K562 (cell line): ENCODE measurements around the gene TRAF3IP1. TPM values are rescaled to one million over a fixed set of nuclear protein-coding genes. Genes with fewer than 3 reads are reported as not detected.

Experiments used
- ATAC-seq: fragments of 200-7000 bp; cut with Tn5 transposase; 3 replicates; pipeline ENCODE4 v1.9.1; 2020; ENCODE audit warnings: moderate library complexity
- BruUV-seq: library from RNA; stranded (reverse); fragments of 400-500 nt; replicated peaks from 2 replicates; lab custom pipeline; 2021; lab: Mats Ljungman, UMichigan
- CTCF ChIA-PET: fragments of 300-600 bp; formaldehyde crosslinking; extraction: SDS; loops from one replicate; lab custom pipeline; 2021; ENCODE audit warnings: low intra/inter-chr PET ratio; lab: Yijun Ruan, JAX
- POLR2A ChIA-PET: fragments of 300-600, 350-650 bp; sonication (Branson Sonifier 250); formaldehyde crosslinking; extraction: SDS; loops from one replicate; lab custom pipeline; 2021; ENCODE audit warnings: antibody characterized with exemption, inconsistent platforms; lab: Yijun Ruan, JAX
- DNase-seq, 4 experiments: peaks; one replicate each; pipeline versions ENCODE4 v3.0.0 to v3.0.0-alpha.2; 2011 to 2018; ENCODE audit warnings: low spot score in 3 of 4, mixed read lengths in 3 of 4; ENCODE audit errors: extremely low read depth in 1 of 4
- FAIRE-seq: peaks from 2 replicates; lab custom pipeline; 2011; peaks lifted over from hg19 to GRCh38; lab: Jason Lieb, UNC
- H2AFZ ChIP-seq: 2 replicates; pipeline ENCODE4 v1.6.0; 2011; ENCODE audit warnings: low read depth, low read length, control low read depth, inconsistent platforms
- H3K27ac ChIP-seq: fragments of 200-600 bp; 3 replicates; pipeline ENCODE4 v1.8.0; 2011; ENCODE audit warnings: low read depth, mild to moderate bottlenecking, control low read depth, inconsistent platforms, low read length, moderate library complexity, mixed read lengths; ENCODE audit errors: extremely low read depth
- H3K27me3 ChIP-seq, 2 experiments: fragments of 300-600 bp in 1 of 2; 2 replicates in 1 of 2; 3 replicates in 1 of 2; pipeline versions ENCODE4 v1.6.0 to v1.8.0; 2011; ENCODE audit warnings: inconsistent platforms in 2 of 2, low read length in 2 of 2, mild to moderate bottlenecking in 1 of 2, mixed read lengths in 1 of 2, moderate library complexity in 1 of 2; ENCODE audit not compliant: control insufficient read depth in 2 of 2, insufficient read depth in 2 of 2
- H3K36me3 ChIP-seq: fragments of 300-600 bp; 3 replicates; pipeline ENCODE4 v1.8.0; 2011; ENCODE audit warnings: mild to moderate bottlenecking, low read length, inconsistent platforms; ENCODE audit not compliant: control insufficient read depth, insufficient read depth
- H3K4me1 ChIP-seq, 2 experiments: fragments of 200-600 bp in 1 of 2; replicated peaks in 1 of 2; 2 replicates in 1 of 2; 3 replicates in 1 of 2; pipeline versions ENCODE4 v1.5.1 to v1.8.0; 2011; ENCODE audit warnings: inconsistent platforms in 2 of 2, low read length in 2 of 2, mild to moderate bottlenecking in 1 of 2, mixed read lengths in 1 of 2, moderate library complexity in 1 of 2; ENCODE audit not compliant: control insufficient read depth in 2 of 2, insufficient read depth in 2 of 2
- H3K4me2 ChIP-seq: 2 replicates; pipeline ENCODE4 v1.6.1; 2011; ENCODE audit warnings: low read length, control low read depth, inconsistent platforms, mixed read lengths; ENCODE audit not compliant: insufficient read depth
- H3K4me3 ChIP-seq: fragments of 200-600 bp; sonication (generic), shearing (Covaris generic); 2 replicates; pipeline ENCODE4 v1.5.1; 2016; ENCODE audit warnings: control low read depth, inconsistent platforms
- H3K79me2 ChIP-seq: fragments of 200-600 bp; 3 replicates; pipeline ENCODE4 v1.8.0; 2011; ENCODE audit warnings: low read length, inconsistent platforms; ENCODE audit not compliant: control insufficient read depth, insufficient read depth
- H3K9ac ChIP-seq, 2 experiments: 2 replicates each; pipeline versions ENCODE4 v1.6.0 to v1.6.1; 2011; ENCODE audit warnings: low read depth in 2 of 2, low read length in 2 of 2, control low read depth in 1 of 2, inconsistent platforms in 1 of 2, mild to moderate bottlenecking in 1 of 2, mixed read lengths in 1 of 2; ENCODE audit not compliant: insufficient read depth in 1 of 2
- H3K9me1 ChIP-seq: one replicate; pipeline ENCODE4 v1.6.0; 2011; ENCODE audit warnings: inconsistent platforms, mild to moderate bottlenecking, low read length, moderate library complexity; ENCODE audit not compliant: control insufficient read depth, insufficient read depth
- H3K9me3 ChIP-seq: replicated peaks from 2 replicates; pipeline ENCODE4 v1.5.1; 2011; ENCODE audit warnings: low read depth, low read length, inconsistent platforms; ENCODE audit not compliant: control insufficient read depth, insufficient read depth
- H4K20me1 ChIP-seq: replicated peaks from 2 replicates; pipeline ENCODE4 v1.6.1; 2011; ENCODE audit warnings: low read length, inconsistent platforms, mixed read lengths; ENCODE audit not compliant: control insufficient read depth, insufficient read depth
- CEBPG ChIP-seq, 3 experiments: fragments of 200-800 bp in 1 of 3; sonication (Bioruptor generic) in 1 of 3; sonication (generic) in 1 of 3; formaldehyde crosslinking in 1 of 3; IDR thresholded peaks in 2 of 3; conservative IDR thresholded peaks in 1 of 3; 2 replicates each; pipeline versions ENCODE4 v1.6.1 to v1.8.0; 2016 to 2022; ENCODE audit warnings: missing compliant biosample characterization in 2 of 3, missing genetic modification characterization in 2 of 3, mild to moderate bottlenecking in 1 of 3, missing genetic modification reagents in 1 of 3
- EGR1 ChIP-seq: fragments of 450-650 bp; conservative IDR thresholded peaks from 2 replicates; pipeline ENCODE4 v1.6.1; 2017; ENCODE audit warnings: mild to moderate bottlenecking
- ETV6 ChIP-seq, 3 experiments: fragments of 150-350 bp in 1 of 3; sonication (generic) in 1 of 3; formaldehyde crosslinking in 1 of 3; IDR thresholded peaks; 2 replicates each; pipeline versions ENCODE4 v1.6.1 to v1.8.0; 2014 to 2022; ENCODE audit warnings: borderline replicate concordance in 2 of 3, low read depth in 2 of 3, antibody characterized with exemption in 1 of 3, low read length in 1 of 3, mild to moderate bottlenecking in 1 of 3, missing genetic modification reagents in 1 of 3
- GTF2E2 ChIP-seq: fragments of 200-800 bp; sonication (Bioruptor generic); IDR thresholded peaks from 2 replicates; pipeline ENCODE4 v1.6.1; 2016; ENCODE audit warnings: missing genetic modification characterization, missing compliant biosample characterization
- HEY1 ChIP-seq: fragments of 250-450 bp; sonication (Bioruptor Pico); IDR thresholded peaks from 2 replicates; pipeline ENCODE4 v1.5.0; 2020; ENCODE audit warnings: mild to moderate bottlenecking, moderate library complexity, borderline replicate concordance
- KLF13 ChIP-seq: fragments of 450-650 bp; IDR thresholded peaks from 2 replicates; pipeline ENCODE4 v1.6.1; 2016; ENCODE audit warnings: missing genetic modification characterization, low read depth, mild to moderate bottlenecking, missing compliant biosample characterization, moderate library complexity, borderline replicate concordance
- MITF ChIP-seq: IDR thresholded peaks from 2 replicates; pipeline ENCODE4 v1.6.1; 2014; ENCODE audit warnings: antibody characterized with exemption
- NFYB ChIP-seq: IDR thresholded peaks from 2 replicates; pipeline ENCODE4 v1.6.1; 2011; ENCODE audit warnings: mild to moderate bottlenecking, moderate library complexity; ENCODE audit not compliant: insufficient read length; ENCODE audit errors: extremely low read depth
- PTTG1 ChIP-seq: fragments of 450-650 bp; IDR thresholded peaks from 2 replicates; pipeline ENCODE4 v1.6.1; 2016; ENCODE audit warnings: low read depth, mild to moderate bottlenecking, missing genetic modification characterization, missing compliant biosample characterization
- RB1 ChIP-seq: fragments of 450-650 bp; IDR thresholded peaks from 2 replicates; pipeline ENCODE4 v1.6.1; 2017; ENCODE audit warnings: low read depth, mild to moderate bottlenecking
- RNF219 ChIP-seq: fragments of 250-450 bp; sonication (Bioruptor Pico); IDR thresholded peaks from 2 replicates; pipeline ENCODE4 v1.5.0; 2022; ENCODE audit warnings: mild to moderate bottlenecking
- SAFB ChIP-seq: fragments of 200-400 bp; formaldehyde crosslinking; IDR thresholded peaks from 2 replicates; pipeline ENCODE4 v1.6.1; 2017; ENCODE audit warnings: low read depth, low read length, borderline replicate concordance
- ZNF518B ChIP-seq: fragments of 250-450 bp; sonication (Bioruptor Pico); IDR thresholded peaks from 2 replicates; pipeline ENCODE4 v1.5.0; 2021; ENCODE audit warnings: mild to moderate bottlenecking, moderate library complexity
- WGBS: fragments of 100-300 bp; shearing (Covaris generic); methylation state at CpG from one replicate; pipeline ENCODE4 v1.1.6; 2016; ENCODE audit warnings: low coverage, mixed read lengths; ENCODE audit not compliant: insufficient coverage; ENCODE audit errors: missing lambda C conversion rate; 5-methylcytosine and 5-hydroxymethylcytosine counted together
- in situ Hi-C: fragments of 300-500 bp; cut with MboI; formaldehyde crosslinking; loops from 4 replicates; pipeline ENCODE4 v1.15.0; 2018; ENCODE audit warnings: inconsistent platforms, mixed read lengths
- intact Hi-C: fragments of 100-400 bp; cut with micrococcal nuclease; formaldehyde crosslinking; loops from 2 replicates; pipeline ENCODE4 v1.14.2; 2022
- polyA plus RNA-seq, 8 experiments: library from polyadenylated mRNA; depleted of rRNA in 4 of 8; stranded (reverse) in 5 of 8; unstranded in 3 of 8; fragments of >200 nt; fragmentation: Nextera tagmentation in 2 of 8; fragmentation: Illumina TruSeq in 1 of 8; extraction: Ambion mirVana in 2 of 8; extraction: Trizol in 1 of 8; gene quantifications; 2 replicates each; pipeline versions ENCODE4 v1.2.1 to v1.2.3, GENCODE V29; 2011 to 2014; ENCODE audit warnings: inconsistent platforms in 1 of 8, missing spikeins in 1 of 8
- total RNA-seq, 7 experiments: library from RNA; depleted of rRNA in 6 of 7; stranded (reverse); fragments of >200 nt in 6 of 7; fragmentation: Illumina TruSeq in 2 of 7; extraction: Trizol in 2 of 7; gene quantifications; 2 replicates each; pipeline versions ENCODE4 v1.2.1 to v1.2.3, GENCODE V29; 2011 to 2021; ENCODE audit warnings: low replicate concordance in 1 of 7

TRAF3IP1 gene
- total and polyA plus RNA-seq, 9 of the 15 experiments (the other 6 are each of a cell fraction or from before 2014, with no cell fraction given): 1.3 to 7.4 (median 3.4) TPM

- Histone ChIP-seq H3K27ac (no peak overlapping the region), H4K20me1 (no peaks in the 10 kb centered on the region), H3K4me3 (no peak overlapping the region), H3K79me2 (no peaks in the 10 kb centered on the region), H2AFZ (no peak overlapping the region), H3K9ac (no peak overlapping the region), H3K9me1 (no peaks in the 10 kb centered on the region), H3K27me3 (no peaks in the 10 kb centered on the region), H3K4me1 (peaks cover 5 to 20% of the 10 kb centered on the region in 2 experiments; a peak in 4 of 5 replicates), H3K36me3 (no peaks in the 10 kb centered on the region), H3K9me3 (no peaks in the 10 kb centered on the region), H3K4me2 (no peak overlapping the region)
- in situ Hi-C loops: no loop called here
- 83% methylated on average over 13 of the region's 19 CpGs for WGBS
- ATAC-seq (no peak), FAIRE-seq (no peak), DNase-seq (no peak)
- POLR2A ChIA-PET: interaction anchor here (0.7 kb wide), 1 partner anchor 11 kb away, joined by 3 read pairs; no protein-coding TSS in a partner anchor
- TF ChIP-seq ZNF518B (CRISPR knock-in tag) (no peak), RNF219 (no peak), KLF13 (tag) (no peak), EGR1 (no peak), PTTG1 (no peak), NFYB (no peak), CEBPG (CRISPR knock-in tag; IDR thresholded peaks at IDR 0.05) (no peak), CEBPG (tag; conservative IDR thresholded peaks at IDR 0.05 in 1 of 2, IDR thresholded peaks at IDR 0.05 in 1 of 2) (no peak), RB1 (no peak), HEY1 (no peak), SAFB (no peak), ETV6 (IDR thresholded peaks at IDR 0.05; ENCODE audit: borderline replicate concordance in 1 of 2, low read depth in 2 of 2, low read length in 1 of 2) (no peak), ETV6 (CRISPR knock-in tag; IDR thresholded peaks at IDR 0.05; ENCODE audit: borderline replicate concordance) (no peak), GTF2E2 (no peak), MITF (no peak)
- CTCF ChIA-PET: no interaction called here
- intact Hi-C loops: no loop called here
- no TSS peak for BruUV-seq
Observed at GRCh38 chr2:238404406-238405216, 84.3 kb downstream of the TRAF3IP1 start.
